ENCODE data around the gene METTL22.

METTL22 gene

DNA sequence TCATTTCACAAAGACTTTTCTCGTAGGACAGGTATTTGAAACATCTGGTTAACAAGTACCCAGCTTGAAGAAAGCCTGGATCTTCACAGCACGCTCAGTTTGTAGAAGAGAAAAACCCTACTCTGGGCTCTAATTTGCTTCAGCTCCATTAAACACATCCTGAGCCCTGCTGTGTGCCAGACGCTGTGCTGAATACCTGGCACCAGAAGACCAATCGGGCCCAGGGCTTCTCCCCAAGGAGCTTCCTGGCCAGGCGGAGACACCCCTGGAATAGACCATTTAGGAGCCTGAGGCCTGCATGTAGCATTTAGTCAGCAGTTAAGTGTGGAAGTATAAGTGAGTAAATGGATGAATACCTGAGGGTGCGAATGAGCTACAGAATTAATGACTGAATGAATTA is 44.0 kb downstream of the METTL22 start:
- DNase-seq (ENCODE audit: low read depth in 3 of 3) = no peak

DNA sequence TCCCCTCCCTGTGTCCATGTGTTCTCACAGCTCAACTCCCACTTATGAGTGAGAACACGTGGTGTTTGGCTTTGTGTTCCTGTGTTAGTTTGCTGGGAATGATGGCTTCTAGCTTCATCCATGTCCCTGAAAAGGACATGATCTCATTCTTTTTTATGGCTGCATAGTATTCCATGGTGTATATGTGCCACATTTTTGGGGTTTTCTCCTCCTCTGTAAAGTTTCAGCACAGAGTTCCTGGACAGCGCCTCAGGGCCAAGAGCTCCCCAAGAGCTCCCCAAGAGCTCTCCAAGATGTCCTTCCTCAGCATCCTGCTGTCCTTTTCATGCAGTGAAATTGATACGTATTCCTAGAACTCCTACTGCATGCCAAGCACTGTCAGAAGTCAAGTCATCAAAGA is 46.0 kb downstream of the METTL22 start:
- DNase-seq (ENCODE audit: low read depth in 3 of 3) = no peak

- DNase-seq (ENCODE audit: low read depth in 3 of 3) = no peak
Observed at GRCh38 chr16:8668113-8668512, 46.6 kb downstream of the METTL22 start.

GRCh38 chr16:8669481-8669880 is 48.0 kb downstream of the METTL22 start:
- no peak for DNase-seq (ENCODE audit: low read depth in 3 of 3)

DNA sequence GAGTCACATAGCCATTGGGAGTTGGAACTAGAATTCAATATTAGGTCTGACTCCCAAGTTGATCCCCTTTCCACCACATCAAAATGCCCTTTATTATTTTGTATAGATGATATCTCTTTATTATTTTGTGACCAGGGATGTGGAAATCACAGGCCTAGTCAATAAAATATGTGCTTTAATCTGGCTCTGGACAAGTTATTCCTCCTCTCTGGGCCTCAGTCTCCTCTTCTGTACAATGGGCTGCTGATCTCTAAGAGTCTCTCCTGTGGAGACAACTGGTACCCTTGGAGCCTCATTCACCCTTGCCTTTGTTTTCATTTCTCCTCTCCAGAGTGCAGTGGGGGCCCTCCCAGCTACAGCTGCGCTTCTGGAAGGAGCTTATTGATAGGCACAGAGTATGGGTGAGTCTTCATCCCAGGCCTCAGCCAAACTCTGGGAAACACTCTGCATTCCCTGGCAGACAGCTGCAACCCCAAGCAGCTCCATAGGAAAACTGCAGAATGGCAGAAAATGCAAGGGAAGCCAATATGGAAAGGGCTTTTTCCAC is 48.6 kb downstream of the METTL22 start:
- DNase-seq (ENCODE audit: low read depth in 3 of 3) = no peak

DNA sequence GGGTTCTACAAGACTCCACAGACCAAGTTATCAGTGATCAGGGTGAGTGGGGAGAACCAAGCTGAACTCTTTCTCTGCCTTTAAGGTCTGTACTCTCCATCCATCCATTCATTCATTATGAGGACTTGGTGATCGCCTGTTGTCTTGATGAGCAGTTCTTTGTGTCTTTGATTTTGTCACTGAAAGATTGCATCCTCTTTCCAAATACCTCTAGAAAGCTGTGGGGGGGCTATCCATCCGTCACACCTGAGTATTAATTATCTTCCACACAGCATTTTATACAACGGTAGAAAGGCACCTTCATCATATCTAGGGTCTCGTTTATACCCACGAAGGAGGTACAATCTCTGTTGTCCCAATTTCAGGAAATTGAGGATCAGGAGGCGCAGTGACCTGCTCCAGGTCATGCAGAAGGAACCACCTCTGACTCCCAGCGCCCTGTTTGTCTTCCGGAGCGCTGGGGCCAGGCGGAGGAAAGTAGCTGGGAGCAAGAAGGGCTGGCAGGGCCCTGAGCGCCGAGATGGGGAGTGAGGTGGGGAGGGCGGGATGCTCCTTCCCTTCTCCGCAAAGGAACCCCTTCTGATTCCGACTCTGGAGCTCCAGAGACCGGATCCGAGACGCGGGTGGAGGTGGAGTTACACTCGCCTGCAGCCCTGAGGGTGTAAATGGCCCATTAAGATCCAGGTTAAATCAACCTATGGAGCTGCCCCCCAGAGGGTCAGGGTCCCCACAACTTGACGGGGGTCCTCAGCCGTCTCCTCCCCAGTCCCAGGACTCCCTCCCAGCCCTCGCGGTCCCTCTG is 52.3 kb downstream of the METTL22 start:
- peak in 1 of 3 experiments; percentile 3 for DNase-seq (ENCODE audit: low read depth in 3 of 3)

GRCh38 chr16:8674413-8675022 is 53.0 kb downstream of the METTL22 start, which contains the start of gene ABAT:
Gene ABAT, plus strand, starts transcription at chr16:8674617. Its CDS starts 61,123 bp downstream, at chr16:8735740.
- peak; percentile 72 to 84 (median 74) for DNase-seq (ENCODE audit: low read depth in 3 of 3)

DNA sequence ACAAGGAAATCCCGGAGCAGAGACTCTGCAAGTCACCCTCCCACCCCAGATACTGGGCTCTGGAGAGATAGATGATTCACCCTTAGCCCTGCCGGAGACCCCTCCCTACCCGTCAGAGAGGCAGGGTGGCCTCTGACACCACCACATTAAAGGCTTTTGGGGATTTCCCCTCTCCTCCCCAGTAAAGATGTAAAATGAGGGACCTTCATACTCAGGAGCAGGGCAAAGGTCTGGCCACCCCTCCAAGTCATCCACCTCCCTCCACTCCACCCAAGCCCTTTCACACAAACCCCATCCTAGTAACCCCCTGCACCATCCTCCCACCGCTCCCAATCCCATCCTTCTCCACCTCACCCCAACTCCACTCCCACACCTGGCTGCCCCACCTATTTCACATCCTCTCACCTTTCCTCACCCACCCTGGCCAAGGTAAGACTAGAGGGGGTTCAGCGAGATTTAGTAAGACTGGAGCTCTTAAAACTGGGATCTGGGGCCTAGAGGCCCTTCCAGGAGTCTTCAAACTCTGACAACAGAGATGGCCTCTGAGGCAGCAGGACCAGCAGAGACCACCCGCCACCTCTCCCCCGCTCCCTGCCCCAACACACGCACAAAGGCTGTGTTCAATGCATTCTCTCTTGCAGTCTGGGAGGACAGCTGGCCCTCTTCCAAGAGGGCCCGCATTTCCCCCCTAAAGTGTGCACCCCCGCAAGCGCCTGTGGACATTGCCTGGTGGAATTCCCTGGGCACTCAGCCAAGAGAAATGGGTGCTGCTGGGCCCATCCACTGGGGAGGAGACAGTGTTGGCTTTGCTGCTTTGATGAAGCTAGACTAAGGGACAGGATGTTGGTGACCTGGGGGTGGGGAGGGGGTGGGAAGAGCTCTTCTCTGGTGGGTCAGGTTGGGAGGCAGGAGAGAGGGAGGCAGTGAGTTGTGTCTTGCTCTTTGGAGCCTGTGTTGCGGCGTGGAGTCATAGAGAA is 54.0 kb downstream of the METTL22 start:
- peak; percentile 19 to 57 (median 29) for DNase-seq (ENCODE audit: low read depth in 3 of 3)

DNA sequence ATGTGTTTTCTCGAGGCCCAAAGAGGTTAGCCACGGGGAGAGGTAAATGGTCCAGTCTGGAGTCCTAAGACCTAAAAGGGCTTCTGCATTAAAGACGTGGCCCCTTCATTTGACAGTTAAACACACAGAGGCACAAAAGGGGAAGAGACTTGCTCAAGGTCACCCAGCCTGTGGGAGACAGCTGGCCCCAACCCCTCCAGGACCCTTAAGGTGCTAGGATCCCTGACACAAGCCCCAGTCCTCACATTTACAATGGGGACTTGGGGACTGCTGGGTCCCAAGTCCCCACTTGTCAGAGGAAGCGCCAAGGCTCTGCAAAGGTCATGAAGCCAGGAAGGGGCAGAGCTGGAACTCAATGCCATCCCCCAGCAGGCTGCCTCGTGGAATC is 54.7 kb downstream of the METTL22 start:
- DNase-seq (ENCODE audit: low read depth in 3 of 3) = no peak

- DNase-seq (ENCODE audit: low read depth in 3 of 3) = no peak
Observed at GRCh38 chr16:8676737-8677375, 55.4 kb downstream of the METTL22 start.

- no peak for DNase-seq (ENCODE audit: low read depth in 3 of 3)
Observed at GRCh38 chr16:8677481-8677880, 56.0 kb downstream of the METTL22 start.

GRCh38 chr16:8678068-8678927 is 56.8 kb downstream of the METTL22 start:
- no peak for DNase-seq (ENCODE audit: low read depth in 3 of 3)

GRCh38 chr16:8679151-8679550 is 57.7 kb downstream of the METTL22 start:
- DNase-seq (ENCODE audit: low read depth in 3 of 3) = no peak

- DNase-seq (ENCODE audit: low read depth in 3 of 3) = no peak
Observed at GRCh38 chr16:8682551-8683259, 61.2 kb downstream of the METTL22 start.

DNA sequence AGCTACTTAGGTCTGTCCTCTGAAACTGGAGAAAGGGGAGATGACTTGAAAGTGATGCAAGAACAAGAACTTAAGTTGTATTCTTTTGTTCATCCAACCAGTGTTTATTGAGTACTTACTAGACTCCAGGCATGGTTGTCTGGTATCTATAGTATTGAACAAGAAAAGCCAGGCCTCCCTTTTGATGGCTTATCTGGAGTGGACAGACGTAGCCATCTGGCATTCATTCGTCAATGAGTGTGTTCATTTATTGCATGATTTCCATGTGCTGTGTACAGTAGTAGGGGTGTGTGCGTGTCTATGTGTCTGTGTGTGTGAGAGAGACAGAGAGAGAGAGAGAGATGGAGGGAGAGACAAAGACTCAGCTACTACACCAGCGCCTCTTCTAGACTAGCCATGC is 62.1 kb downstream of the METTL22 start:
- DNase-seq (ENCODE audit: low read depth in 3 of 3) = no peak

DNA sequence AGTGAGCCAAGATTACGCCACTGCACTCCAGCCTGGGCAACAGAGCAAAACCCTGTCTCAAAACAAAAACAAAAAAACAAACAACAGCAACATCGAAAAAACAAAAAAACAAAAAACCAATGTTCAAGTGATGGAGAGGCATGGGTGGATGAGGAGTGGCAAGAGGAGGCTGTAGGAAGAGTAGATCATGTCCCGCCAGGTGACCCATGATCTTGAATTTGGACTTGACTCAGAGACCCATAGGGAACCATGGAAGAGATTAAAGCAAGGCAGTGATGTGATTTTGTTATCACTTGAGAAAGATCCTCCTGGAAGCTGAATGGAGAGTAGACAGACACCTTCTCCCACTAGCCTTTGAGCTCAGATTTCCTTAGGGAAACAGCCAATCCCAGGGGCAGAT is 64.1 kb downstream of the METTL22 start:
- no peak for DNase-seq (ENCODE audit: low read depth in 3 of 3)

DNA sequence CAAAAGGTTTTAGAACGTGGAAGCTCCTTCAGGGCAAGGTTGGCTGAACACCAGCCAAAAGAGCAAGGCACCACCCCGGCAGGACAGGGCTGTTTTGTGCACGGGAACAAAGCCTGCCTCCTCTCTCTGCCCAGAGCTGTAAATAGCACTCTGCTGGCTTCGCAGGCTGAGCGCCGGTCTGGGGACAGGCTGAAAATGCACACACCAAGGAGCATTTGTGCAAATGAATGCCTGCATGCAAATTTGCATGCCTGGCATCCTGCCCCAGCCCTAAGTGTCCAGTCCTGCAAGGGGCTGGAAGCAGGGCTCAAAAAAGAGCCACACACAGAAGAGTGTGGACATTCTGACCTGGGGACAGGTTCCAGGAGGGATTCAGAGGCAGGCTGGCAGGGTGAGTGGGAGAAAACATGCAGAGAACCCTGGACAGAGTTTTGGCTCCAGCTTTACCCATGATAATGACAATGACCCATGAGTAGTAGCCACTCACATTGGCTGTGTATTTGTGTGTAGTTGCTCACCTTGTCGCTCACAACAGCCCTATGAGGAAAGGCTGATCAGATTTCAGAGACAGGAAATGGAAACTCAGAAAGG is 64.6 kb downstream of the METTL22 start:
- DNase-seq (ENCODE audit: low read depth in 3 of 3) = no peak

GRCh38 chr16:8686879-8687278 is 65.4 kb downstream of the METTL22 start:
- DNase-seq (ENCODE audit: low read depth in 3 of 3) = no peak

DNA sequence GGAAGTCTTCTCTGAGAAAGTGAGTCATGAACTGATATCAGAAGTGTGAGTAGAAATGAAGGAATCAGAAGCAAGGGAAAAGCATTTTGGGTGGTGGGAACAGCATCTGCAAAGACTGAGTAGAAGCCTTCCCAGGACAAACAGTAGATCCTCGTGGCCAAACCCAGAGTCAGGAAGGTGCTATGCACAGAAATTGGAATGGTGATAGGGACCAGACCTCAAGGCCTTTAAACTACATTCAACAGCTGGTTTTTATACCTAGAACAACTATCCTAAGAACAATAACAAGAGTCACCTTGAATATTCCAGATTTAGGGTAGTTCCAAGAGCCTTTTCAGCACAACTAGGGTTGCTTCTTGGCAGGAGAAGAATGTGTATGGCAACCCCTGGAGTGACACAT is 68.2 kb downstream of the METTL22 start:
- DNase-seq (ENCODE audit: low read depth in 3 of 3) = no peak

Data from stimulated activated CD4-positive, alpha-beta T cell treated with anti-CD3 and anti-CD28 coated beads, TNF-alpha, amount 100 ng/mL, for 24 hours (primary cell).